HG03457 (cell line): ENCODE measurements around the gene CITED4.

Experiments used
- ATAC-seq: cut with Tn5 transposase; IDR thresholded peaks from one replicate; pipeline ENCODE4 v1.9.1; 2021; ENCODE audit warnings: moderate number of reproducible peaks; ENCODE audit not compliant: unreplicated experiment

CITED4 gene

DNA sequence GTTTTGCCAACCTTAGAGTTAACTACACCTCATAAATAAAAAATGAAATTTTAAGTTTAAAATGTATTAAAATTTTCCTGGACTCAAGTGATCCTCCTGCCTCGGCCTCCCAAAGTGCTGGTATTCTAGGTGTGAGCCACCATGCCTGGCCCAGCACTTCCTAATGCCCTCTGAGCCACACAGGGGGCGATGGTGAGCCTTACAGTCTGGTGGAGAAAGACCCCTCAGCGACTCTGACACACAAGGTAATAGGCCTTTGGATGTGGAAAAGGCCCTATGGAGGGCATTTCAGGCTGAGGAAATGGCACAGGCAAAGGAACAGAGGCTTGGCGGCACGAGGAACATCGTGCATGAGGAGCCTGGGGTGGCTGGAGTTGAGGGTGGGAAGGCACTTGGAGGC, 6.7 kb downstream of the CITED4 start:
- ATAC-seq, result no peak

DNA sequence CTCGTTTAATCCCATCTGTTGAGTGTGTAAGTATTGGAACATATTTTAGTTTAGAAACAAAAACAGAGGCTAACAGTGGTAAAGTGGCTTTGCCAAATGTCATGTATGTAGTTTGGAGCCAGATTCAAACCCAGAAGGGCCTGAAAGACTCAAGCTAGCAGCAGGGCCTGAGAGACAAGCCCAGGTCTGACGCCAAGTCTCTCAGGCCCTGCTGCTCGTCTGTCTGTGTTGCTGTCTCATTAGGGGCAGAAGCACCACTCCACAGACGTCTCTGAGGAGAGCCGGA, 8.3 kb downstream of the CITED4 start:
- no peak for ATAC-seq

DNA sequence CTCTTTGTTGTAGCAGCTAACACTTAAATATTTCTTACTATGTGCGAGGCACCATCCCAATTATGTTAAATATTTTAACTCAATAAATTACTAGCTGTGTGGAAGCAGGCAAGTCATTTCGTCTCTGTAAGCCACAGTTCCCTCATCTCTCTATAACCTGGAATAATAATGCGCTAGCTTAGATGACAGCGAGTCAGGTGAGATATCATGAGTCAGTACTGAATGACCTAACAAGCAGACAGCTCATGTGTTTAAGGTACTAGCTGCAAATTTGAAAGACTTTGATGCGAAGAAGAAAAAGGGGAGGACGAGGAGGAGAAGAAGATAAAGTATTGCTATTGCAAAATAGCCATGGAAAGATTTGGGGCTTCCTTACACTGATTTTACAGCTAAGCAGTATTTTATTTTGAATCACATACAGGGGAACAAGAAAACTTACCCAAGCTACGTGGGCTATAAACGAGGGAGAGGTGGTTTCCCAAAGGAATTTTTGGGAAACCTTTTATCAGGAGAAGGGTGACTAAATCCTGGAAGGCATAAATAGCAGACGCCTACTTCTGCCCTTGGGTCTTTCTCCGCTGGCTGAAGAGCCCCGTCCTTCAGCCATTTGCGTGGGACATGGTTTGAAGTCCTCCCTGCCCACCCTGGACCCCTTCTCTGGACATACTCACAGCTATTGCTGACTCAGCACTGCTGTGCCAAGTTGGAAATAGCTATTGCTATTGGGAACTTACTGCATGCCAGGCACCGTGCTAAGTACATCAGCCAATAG, 8.9 kb downstream of the CITED4 start:
- ATAC-seq, result no peak

DNA sequence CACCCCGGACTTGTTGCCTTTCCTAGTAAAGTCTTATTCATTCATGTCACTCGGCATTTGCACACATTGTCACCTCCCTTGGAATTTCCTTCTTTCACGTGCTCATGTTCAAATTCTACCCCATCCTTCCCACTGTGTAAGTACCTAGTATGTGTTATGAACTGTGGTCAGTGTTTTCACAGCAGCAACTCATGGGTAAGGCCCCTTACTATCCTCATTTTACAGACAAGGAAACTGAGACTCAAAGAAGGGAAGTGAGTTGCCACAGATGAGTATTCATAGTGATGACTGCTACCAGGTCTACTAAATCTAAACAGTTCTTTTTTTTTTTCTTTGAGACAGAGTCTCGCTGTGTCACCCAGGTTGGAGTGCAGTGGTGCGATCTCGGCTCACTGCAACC, 10.5 kb downstream of the CITED4 start:
- ATAC-seq, result no peak

GRCh38 chr1:40849801-40850592, 12.2 kb downstream of the CITED4 start:
- ATAC-seq, result no peak

GRCh38 chr1:40848530-40849189, 13.5 kb downstream of the CITED4 start:
- no peak for ATAC-seq

GRCh38 chr1:40847023-40847745, 15.0 kb downstream of the CITED4 start:
- no peak for ATAC-seq

DNA sequence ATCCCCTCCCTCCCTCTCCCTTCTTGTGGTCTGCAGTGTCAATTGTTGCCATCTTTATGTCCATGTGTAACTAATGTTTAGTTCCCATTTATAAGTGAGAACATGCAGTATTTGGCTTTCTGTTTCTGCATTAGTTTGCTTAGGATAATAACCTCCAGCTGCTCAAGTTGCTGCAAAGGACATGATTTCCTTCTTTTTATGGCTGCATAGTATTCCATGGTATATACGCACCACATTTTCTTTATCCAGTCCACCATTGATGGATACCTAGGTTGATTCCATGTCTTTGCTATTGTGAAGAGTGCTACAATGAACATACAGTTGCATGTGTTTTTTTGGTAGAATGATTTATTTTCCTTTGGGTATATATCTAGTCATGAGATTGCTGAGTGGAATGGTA, 16.3 kb downstream of the CITED4 start:
- no peak for ATAC-seq

DNA sequence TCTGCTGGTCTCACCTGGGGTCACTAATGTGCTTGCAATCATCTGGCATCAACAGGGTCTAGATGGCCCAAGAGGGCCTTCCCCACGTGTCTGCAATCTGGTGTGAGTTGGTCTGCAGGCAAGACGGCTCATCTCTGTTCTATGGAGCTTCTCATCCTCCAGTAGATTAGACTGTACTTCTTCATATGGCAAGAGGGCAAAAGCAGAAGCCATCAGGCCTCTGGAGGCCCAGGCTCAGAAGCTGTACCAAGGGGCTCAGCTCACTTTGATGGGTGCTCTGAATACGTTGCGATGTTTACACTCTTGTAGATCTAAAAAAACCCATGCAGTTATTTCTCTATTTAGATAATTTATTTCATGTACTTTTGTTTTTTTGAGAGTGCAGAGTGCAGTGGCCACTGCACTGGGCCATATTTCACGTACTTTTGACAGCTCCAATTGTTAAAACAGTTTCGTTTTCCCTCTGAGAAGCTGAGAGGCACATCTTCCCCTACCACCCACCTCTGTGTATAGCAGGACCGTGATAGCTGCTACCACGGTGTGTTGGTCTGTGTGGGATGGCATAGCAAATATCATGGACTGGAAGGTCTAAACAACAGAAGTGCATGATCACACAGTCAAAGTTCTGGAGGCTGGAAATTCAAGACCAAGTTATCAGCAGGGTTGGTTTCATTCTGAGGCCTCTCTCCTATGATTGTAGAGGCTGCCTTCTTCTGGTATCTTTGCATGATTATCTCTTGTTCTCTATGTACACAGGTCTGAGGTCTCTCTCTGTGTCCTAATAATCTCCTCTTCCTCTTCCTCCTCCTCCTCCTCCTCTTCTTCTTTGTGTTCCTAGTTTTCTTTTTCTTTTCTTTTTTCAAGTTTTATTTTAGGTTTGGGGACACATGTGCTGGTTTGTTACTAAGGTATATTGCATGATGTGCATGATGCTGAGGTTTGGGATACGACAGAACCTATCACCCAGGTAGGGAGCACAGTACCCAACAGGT, 17.0 kb downstream of the CITED4 start:
- no peak for ATAC-seq

DNA sequence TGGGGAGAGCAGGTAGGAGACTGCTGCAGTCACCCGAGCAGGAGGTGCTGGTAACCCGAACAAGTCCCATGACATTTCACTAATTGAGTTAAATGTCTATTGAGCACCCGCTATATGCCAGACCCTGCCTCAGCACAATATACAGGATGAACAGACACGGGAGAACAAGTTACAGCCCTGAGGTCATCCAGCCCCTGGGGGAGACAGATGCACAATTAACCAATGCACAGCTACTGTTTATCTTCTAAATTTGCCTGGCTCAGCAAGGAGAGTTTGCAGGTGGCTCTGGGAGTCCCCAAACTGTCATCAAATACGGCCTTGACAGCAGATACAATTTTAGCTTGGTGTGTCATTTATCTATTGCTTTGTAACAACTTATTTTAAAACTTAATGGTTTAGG, 18.1 kb downstream of the CITED4 start:
- ATAC-seq, result no peak

GRCh38 chr1:40842691-40843090, 19.5 kb downstream of the CITED4 start:
- no peak for ATAC-seq

DNA sequence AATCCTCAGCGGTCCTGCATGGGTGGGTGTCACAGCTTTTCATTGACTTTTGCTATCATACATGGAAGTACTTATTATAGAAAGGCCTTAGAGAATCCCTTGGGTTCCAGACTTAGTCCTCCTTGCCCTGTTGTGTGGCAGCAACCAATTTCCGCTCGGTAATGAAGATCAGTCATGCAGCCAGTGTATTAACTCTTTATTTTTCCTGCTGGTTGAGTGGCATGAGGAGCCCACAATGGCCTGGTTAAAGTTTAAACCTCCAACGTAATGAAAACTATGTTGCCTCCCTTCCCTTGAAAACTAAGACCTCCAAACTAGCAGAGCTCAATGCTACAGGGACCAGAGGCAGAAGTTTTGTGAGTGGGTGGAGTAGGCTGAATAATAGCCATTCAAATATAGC, 20.0 kb downstream of the CITED4 start:
- ATAC-seq, result no peak

GRCh38 chr1:40841602-40842001, 20.6 kb downstream of the CITED4 start:
- no peak for ATAC-seq

DNA sequence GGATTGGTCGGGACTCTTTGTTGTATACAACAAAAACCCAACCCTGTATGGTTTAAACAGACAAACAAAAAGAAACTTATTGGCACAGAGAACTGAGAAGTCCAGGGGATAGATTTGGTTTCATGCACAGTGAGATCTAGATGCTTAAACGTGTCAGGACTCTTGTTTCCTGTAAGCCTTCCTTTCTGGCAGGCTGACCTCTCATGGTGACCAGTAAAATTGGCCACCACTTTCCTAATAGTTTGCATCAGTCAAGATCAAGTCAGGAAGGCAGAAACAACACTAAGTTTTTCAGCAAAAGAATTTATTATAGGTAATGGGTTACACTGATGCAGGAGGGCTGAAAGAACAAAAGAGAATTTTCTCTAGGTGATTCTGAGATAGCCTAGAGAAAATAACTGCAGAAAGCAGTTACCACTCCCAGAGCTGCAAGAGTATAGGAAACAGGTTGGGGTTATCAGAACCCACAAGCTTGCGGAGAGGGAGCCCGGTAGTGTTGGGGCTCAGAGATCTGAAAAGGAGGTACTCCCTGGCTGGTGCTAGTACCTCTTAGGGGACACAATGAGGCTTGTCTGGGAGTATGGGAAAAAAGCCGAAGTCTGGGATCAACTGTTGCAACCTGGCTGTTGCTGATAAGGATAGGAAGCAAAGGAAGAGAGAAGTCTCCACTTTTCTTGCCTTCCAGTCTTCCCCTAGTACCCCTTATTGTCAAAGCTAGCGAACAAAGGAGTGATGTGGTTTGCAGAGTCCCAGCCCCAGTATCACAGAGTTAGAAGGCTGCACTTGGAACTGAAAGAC, 21.4 kb downstream of the CITED4 start:
- no peak for ATAC-seq

DNA sequence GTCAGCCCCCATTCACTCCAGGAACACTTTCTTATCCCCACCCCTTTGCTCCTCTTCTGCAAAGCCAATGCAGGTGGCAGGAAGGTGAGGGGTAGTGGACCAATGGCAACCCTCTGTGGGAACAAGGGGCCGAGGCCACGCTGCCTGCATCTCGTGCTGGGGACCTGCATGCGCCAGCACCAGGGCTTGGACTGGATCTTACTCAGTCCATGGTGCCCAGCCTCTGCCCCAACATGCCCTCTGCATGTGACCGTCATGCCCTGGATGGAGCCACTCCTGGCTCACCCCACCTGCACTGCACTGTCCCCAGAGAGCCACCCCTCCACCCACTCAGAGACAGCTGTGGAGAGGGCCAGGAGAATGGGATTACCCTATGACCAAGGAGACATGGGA, 22.2 kb downstream of the CITED4 start:
- no peak for ATAC-seq

DNA sequence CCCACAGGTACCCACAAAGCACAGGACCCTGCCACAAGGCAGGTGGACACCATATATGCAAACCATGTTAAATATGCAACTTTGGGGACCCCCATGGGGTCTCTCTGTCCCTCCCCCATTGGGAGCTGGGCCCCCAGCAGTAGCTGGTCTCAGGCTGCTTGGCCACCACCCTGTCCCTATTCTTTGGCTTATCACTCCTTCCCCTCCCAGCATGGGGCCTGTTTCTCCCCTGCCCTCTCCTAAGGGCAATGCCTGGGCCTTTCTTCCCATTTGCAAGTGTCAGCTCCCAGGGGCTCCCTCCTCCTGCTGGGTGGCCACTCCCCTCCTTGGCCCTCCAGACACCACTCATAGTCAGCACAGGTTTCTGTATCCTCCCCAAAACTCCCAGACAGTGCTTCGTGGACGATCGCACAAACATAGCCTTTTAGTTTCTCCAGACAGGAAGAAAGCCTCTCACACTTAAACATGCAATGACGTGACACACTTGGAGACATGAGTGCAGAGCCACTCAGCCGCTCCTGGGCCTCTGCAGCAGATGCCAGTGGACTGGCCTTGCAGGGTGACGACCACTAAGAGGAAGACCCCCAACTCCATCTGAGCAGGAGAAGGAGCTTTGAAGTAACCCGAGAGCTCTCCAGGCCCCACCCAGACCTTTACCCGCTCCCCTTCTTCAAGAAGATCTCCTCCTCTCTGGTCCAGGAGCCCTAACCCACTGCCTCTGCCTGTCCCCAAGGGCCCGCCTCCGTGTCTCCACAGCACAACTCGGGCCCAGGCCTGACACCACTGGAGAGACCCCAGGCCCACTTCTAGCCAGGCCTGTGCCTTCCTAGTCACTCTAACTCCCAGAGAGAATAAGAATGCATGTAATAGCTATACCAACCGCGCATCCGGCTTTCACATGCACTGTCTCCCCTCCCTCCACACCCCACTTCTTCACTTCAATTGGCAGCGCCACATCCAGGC, 22.9 kb downstream of the CITED4 start:
- no peak for ATAC-seq

- no peak for ATAC-seq
Measured at GRCh38 chr1:40838045-40838979, 23.9 kb downstream of the CITED4 start.
